ENCODE measurements around the gene FAM9C. TPM values are rescaled to one million over a fixed set of nuclear protein-coding genes. Genes with fewer than 3 reads are reported as not detected.

Gene FAM9C
- total and polyA plus RNA-seq, 9 of the 15 experiments (the other 6 are each of a cell fraction or from before 2014, with no cell fraction given), result not detected

GRCh38 chrX:13008851-13009250 lies 35.6 kb downstream of the FAM9C start:
- FAIRE-seq (no peak), DNase-seq (ENCODE audit: extremely low read depth in 1 of 4, low spot score in 3 of 4) (no peak), ATAC-seq (no peak)
- TF ChIP-seq SMAD4 (CRISPR knock-in tag; conservative IDR thresholded peaks at IDR 0.05) (no peak), TAF9B (IDR thresholded peaks at IDR 0.05; ENCODE audit: partially characterized antibody) (no peak), NFE2 (IDR thresholded peaks at IDR 0.05; ENCODE audit: low read depth) (no peak)
- no peaks in the 10 kb centered on the region for H3K9me1 ChIP-seq (ENCODE audit: control insufficient read depth, insufficient read depth, low read length)
- BruUV-seq (replicated peaks), result no TSS peak
- 42% methylated on average over 3 of the region's 3 CpGs for WGBS (ENCODE audit: insufficient coverage, low coverage, missing lambda C conversion rate)
- intact Hi-C loops (cut with micrococcal nuclease), result no loop called here
- no peak overlapping the region for H3K27ac ChIP-seq (ENCODE audit: extremely low read depth, low read depth, low read length)
- H3K4me1 ChIP-seq (replicated peaks in 1 of 2; ENCODE audit: control insufficient read depth in 2 of 2, insufficient read depth in 2 of 2, low read length in 2 of 2), result peaks cover 0 to 7% of the 10 kb centered on the region in 2 experiments; a peak in 2 of 5 replicates
- H2AFZ ChIP-seq (ENCODE audit: low read depth, low read length), result no peak overlapping the region
- no peaks in the 10 kb centered on the region for H3K36me3 ChIP-seq (ENCODE audit: control insufficient read depth, insufficient read depth, low read length)
- no peaks in the 10 kb centered on the region for H3K79me2 ChIP-seq (ENCODE audit: control insufficient read depth, insufficient read depth, low read length)
- H3K4me3 ChIP-seq, result no peak overlapping the region
- H3K9ac ChIP-seq (ENCODE audit: insufficient read depth in 1 of 2, low read depth in 2 of 2, low read length in 2 of 2), result no peak overlapping the region
- no peaks in the 10 kb centered on the region for H4K20me1 ChIP-seq (replicated peaks; ENCODE audit: control insufficient read depth, insufficient read depth, low read length)
- no peak overlapping the region for H3K4me2 ChIP-seq (ENCODE audit: insufficient read depth, low read length)
- H3K9me3 ChIP-seq (replicated peaks; ENCODE audit: control insufficient read depth, insufficient read depth, low read depth, low read length), result no peaks in the 10 kb centered on the region
- no peaks in the 10 kb centered on the region for H3K27me3 ChIP-seq (ENCODE audit: control insufficient read depth in 2 of 2, insufficient read depth in 2 of 2, low read length in 2 of 2)
- POLR2A ChIA-PET, result no interaction called here
- CTCF ChIA-PET (ENCODE audit: low intra/inter-chr PET ratio), result no interaction called here
- in situ Hi-C loops (cut with MboI), result no loop called here

- H3K79me2 ChIP-seq (ENCODE audit: control insufficient read depth, insufficient read depth, low read length), result no peaks in the 10 kb centered on the region
- no peak overlapping the region for H3K9ac ChIP-seq (ENCODE audit: insufficient read depth in 1 of 2, low read depth in 2 of 2, low read length in 2 of 2)
- in situ Hi-C loops (cut with MboI) (no loop called here), intact Hi-C loops (cut with micrococcal nuclease) (no loop called here)
- DNase-seq (ENCODE audit: extremely low read depth in 1 of 4, low spot score in 3 of 4) (no peak), ATAC-seq (no peak), FAIRE-seq (no peak)
- no TSS peak for BruUV-seq (replicated peaks)
- H3K4me3 ChIP-seq, result no peak overlapping the region
- ChIA-PET POLR2A (interaction anchor here (0.6 kb wide), 1 partner anchor 33 kb away, joined by 3 read pairs; the partner anchor contains the start of gene TMSB4X), CTCF (ENCODE audit: low intra/inter-chr PET ratio) (no interaction called here)
- H3K27ac ChIP-seq (ENCODE audit: extremely low read depth, low read depth, low read length), result no peak overlapping the region
- H2AFZ ChIP-seq (ENCODE audit: low read depth, low read length), result no peak overlapping the region
- TF ChIP-seq ZNF253 (CRISPR knock-in tag; conservative IDR thresholded peaks at IDR 0.05), result no peak
- no peak for TF ChIP-seq POLR3G (IDR thresholded peaks at IDR 0.05; ENCODE audit: extremely low read depth, insufficient read length, insufficient replicate concordance)
- no peak for TF ChIP-seq MAZ (CRISPR knock-in tag; conservative IDR thresholded peaks at IDR 0.05 in 1 of 2, IDR thresholded peaks at IDR 0.05 in 1 of 2)
- TF ChIP-seq DACH1 (IDR thresholded peaks at IDR 0.05; ENCODE audit: partially characterized antibody), result no peak
- no peak for TF ChIP-seq ZNF143 (CRISPR knock-in tag; IDR thresholded peaks at IDR 0.05)
- TF ChIP-seq SIX5 (IDR thresholded peaks at IDR 0.05; ENCODE audit: borderline replicate concordance in 1 of 2, insufficient read depth in 1 of 2, low read depth in 1 of 2, low read length in 2 of 2), result no peak
- TF ChIP-seq MYNN (IDR thresholded peaks at IDR 0.05), result no peak
- no peak for TF ChIP-seq MYNN (CRISPR knock-in tag; IDR thresholded peaks at IDR 0.05)
- no peaks in the 10 kb centered on the region for H3K36me3 ChIP-seq (ENCODE audit: control insufficient read depth, insufficient read depth, low read length)
- no peaks in the 10 kb centered on the region for H3K27me3 ChIP-seq (ENCODE audit: control insufficient read depth in 2 of 2, insufficient read depth in 2 of 2, low read length in 2 of 2)
- no peaks in the 10 kb centered on the region for H3K9me3 ChIP-seq (replicated peaks; ENCODE audit: control insufficient read depth, insufficient read depth, low read depth, low read length)
- no peaks in the 10 kb centered on the region for H4K20me1 ChIP-seq (replicated peaks; ENCODE audit: control insufficient read depth, insufficient read depth, low read length)
- WGBS (ENCODE audit: insufficient coverage, low coverage, missing lambda C conversion rate), result 17% methylated on average over 2 of the region's 2 CpGs
- no peaks in the 10 kb centered on the region for H3K9me1 ChIP-seq (ENCODE audit: control insufficient read depth, insufficient read depth, low read length)
- no peak overlapping the region for H3K4me2 ChIP-seq (ENCODE audit: insufficient read depth, low read length)
- peaks cover 0 to under 1% of the 10 kb centered on the region in 2 experiments; a peak in 2 of 5 replicates for H3K4me1 ChIP-seq (replicated peaks in 1 of 2; ENCODE audit: control insufficient read depth in 2 of 2, insufficient read depth in 2 of 2, low read length in 2 of 2)
Observed at GRCh38 chrX:13008189-13008533, 36.3 kb downstream of the FAM9C start.
